22Rv1 (cell line): ENCODE data around the gene WNT1.

Experiments used
- H3K27ac ChIP-seq: fragments of 450-650 bp; 2 replicates; pipeline ENCODE4 v1.5.1; 2017
- ZFX ChIP-seq: fragments of 450-650 bp; IDR thresholded peaks from 2 replicates; pipeline ENCODE4 v1.6.1; 2017; ENCODE audit warnings: antibody characterized with exemption, borderline replicate concordance
- TF ChIP-seq, protein P1 (sequence below): fragments of 450-650 bp; IDR thresholded peaks from 2 replicates; pipeline ENCODE4 v1.5.1; 2017; ENCODE audit warnings: mild to moderate bottlenecking

The WNT1 gene

DNA sequence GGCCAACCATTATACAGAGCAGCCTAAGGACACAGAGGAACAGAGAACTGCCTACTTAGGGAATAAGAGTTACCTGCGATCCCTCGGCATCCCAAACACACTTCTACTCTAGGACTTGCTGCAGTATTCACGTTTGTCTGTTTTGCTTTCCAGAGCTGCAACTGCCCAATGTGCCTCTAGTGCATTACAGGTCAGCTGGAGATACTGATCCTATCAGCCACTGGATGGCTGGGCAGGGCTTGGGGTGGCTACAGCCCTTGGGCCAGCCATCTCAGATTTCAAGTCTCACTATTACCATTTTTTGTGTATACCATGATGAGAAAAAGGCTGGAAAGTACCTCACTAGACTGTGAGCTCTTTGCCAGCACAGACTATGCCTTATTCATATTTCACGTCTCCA lies 25.4 kb upstream of the WNT1 start:
- H3K27ac ChIP-seq: no peak overlapping the region
- TF ChIP-seq ZFX: no peak
- TF ChIP-seq, protein P1, sequence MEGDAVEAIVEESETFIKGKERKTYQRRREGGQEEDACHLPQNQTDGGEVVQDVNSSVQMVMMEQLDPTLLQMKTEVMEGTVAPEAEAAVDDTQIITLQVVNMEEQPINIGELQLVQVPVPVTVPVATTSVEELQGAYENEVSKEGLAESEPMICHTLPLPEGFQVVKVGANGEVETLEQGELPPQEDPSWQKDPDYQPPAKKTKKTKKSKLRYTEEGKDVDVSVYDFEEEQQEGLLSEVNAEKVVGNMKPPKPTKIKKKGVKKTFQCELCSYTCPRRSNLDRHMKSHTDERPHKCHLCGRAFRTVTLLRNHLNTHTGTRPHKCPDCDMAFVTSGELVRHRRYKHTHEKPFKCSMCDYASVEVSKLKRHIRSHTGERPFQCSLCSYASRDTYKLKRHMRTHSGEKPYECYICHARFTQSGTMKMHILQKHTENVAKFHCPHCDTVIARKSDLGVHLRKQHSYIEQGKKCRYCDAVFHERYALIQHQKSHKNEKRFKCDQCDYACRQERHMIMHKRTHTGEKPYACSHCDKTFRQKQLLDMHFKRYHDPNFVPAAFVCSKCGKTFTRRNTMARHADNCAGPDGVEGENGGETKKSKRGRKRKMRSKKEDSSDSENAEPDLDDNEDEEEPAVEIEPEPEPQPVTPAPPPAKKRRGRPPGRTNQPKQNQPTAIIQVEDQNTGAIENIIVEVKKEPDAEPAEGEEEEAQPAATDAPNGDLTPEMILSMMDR: no peak

GRCh38 chr12:48954061-48954460 lies 24.1 kb upstream of the WNT1 start:
- H3K27ac ChIP-seq: no peak overlapping the region
- TF ChIP-seq, protein P1: no peak
- TF ChIP-seq ZFX: no peak

DNA sequence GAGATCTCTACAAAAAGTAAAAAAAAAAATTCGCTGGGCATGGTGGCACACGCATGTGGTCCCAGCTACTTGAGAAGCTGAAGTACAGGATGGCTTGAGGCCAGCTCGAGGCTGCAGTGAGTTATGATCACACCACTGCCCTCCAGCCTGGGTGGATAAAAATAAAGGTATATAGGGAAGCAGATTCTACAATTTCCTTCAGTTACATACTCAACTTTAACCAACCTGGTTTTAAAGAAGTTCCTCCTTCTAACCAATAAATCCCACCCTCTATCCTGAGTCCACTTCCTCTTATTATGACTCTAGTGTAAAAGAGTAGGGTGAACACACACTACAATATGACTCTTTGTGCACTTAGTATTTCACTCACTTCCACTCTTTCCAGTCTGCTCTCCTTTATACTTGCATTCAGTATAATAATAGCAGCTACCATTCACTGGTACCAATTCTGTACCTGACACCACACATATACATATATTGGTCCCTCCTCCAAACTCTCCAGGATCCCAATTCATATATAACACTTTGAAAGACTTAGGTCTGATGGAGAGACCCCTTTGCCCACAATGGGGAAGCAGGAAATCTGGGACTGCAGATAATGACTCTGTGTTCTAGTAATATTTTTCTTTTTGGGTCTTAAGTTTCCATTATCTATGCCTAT lies 23.2 kb upstream of the WNT1 start:
- H3K27ac ChIP-seq: no peak overlapping the region
- no peak for TF ChIP-seq ZFX
- TF ChIP-seq, protein P1: no peak

DNA sequence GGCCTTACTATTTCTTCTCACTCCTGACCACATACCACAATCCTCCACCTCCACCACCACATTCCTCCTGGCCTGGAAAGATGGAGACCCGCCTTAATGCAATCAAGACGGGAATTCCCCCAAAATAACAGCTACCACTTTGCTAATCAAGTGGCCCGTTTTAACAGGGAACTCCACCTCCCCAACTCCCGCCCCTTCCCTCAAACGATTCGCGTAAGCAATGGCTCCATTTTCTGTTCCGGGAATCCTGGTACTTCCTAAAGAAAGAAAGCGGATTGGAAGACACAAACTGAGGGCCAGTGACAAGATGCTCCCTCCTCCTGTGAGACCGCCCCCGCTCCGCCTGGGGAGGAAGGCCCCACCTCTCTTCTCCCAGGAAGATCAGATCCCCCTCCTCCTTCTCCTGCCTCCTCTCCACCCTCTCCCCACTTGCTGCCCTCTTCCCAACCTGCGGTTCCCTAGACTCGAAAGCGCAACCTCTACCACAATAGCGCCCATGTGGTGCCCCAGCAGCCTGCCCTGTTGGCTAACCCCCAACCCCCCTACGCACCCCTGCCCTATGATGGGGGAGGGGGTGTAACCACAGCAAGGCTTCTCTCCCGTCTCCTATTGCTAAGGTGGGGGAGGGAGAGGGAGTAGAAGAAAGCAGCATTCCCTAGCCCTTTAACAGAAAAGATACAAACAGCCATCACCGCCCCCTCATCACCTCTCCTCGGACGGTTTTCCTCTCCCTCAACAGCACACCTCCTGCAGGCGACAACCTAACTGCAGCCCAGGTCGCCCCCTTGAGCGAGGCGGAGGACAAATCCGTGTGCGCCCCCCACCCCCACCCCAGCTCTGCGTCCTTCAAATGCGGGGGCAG lies 21.6 kb upstream of the WNT1 start:
- no peak for TF ChIP-seq ZFX
- TF ChIP-seq, protein P1: peak; percentile 33; the same call in 1 of the 2 replicates

GRCh38 chr12:48957141-48958048 lies 20.7 kb upstream of the WNT1 start, which contains the start of gene ARF3:
Gene ARF3 (minus strand): TSS chr12:48957487. CDS start chr12:48941095, 16,392 bp downstream.
- no peak for TF ChIP-seq ZFX
- TF ChIP-seq, protein P1: 0 out of 2 replicates have a peak, but pooled peaks have one; percentile 9
- H3K27ac ChIP-seq: peak within 1 kb of the TSS; percentile 85

More for the DNA sequence above, 21.6 kb upstream of the WNT1 start:
- H3K27ac ChIP-seq: peak overlapping the region; percentile 85

GRCh38 chr12:48958049-48958388 lies 20.1 kb upstream of the WNT1 start:
- TF ChIP-seq ZFX: no peak
- TF ChIP-seq, protein P1: no peak
- peak overlapping the region; percentile 85 for H3K27ac ChIP-seq
